Sigmoid colon (tissue), 4 donors: ENCODE data around the gene RAB3D.

Experiments
- CTCF ChIP-seq, 4 experiments: fragments of 450-650 bp in 3 of 4; fragments of 200-600 bp in 1 of 4; IDR thresholded peaks; one replicate each; pipeline ENCODE4 v1.5.1; 2016 to 2019; ENCODE audit warnings: antibody characterized with exemption in 4 of 4, mild to moderate bottlenecking in 3 of 4, moderate library complexity in 2 of 4
- EP300 ChIP-seq, 4 donors: sonication (generic); formaldehyde crosslinking; IDR thresholded peaks; one replicate each; pipeline ENCODE4 v1.6.1; 2017; ENCODE audit warnings: antibody characterized with exemption in 4 of 4
- POLR2A ChIP-seq, 2 donors: fragments of 450-650 bp; IDR thresholded peaks; one replicate each; pipeline ENCODE4 v1.6.1; 2016; ENCODE audit warnings: antibody characterized with exemption in 2 of 2, mild to moderate bottlenecking in 2 of 2, moderate library complexity in 2 of 2
- POLR2AphosphoS5 ChIP-seq, 4 donors: sonication (generic); formaldehyde crosslinking; IDR thresholded peaks; one replicate each; pipeline ENCODE4 v1.6.1; 2017; ENCODE audit warnings: antibody characterized with exemption in 4 of 4

- TF ChIP-seq POLR2A (IDR thresholded peaks at IDR 0.05), result no peak
- TF ChIP-seq EP300 (IDR thresholded peaks at IDR 0.05), result no peak
- TF ChIP-seq CTCF (IDR thresholded peaks at IDR 0.05), result no peak
- no peak for TF ChIP-seq POLR2AphosphoS5 (IDR thresholded peaks at IDR 0.05)
Measured at GRCh38 chr19:11335449-11336146, 3.9 kb downstream of the RAB3D start.
